HFF-Myc (cell line): ENCODE measurements around the gene CAMK2N1.

Source experiments
- DNase-seq: peaks from one replicate; pipeline ENCODE4 v3.0.0-alpha.2; 2011; ENCODE audit warnings: low read depth; ENCODE audit errors: extremely low read depth
- H3K4me3 ChIP-seq: replicated peaks from 2 replicates; pipeline ENCODE4 v1.5.1; 2011; ENCODE audit warnings: low read depth, mild to moderate bottlenecking, control low read depth, low read length
- CTCF ChIP-seq: IDR thresholded peaks from 2 replicates; pipeline ENCODE4 v1.5.1; 2012; ENCODE audit warnings: mild to moderate bottlenecking, low read depth, low read length, control low read depth; ENCODE audit errors: missing control alignments

CAMK2N1 gene

GRCh38 chr1:20485527-20486456 lies at the start of gene CAMK2N1:
CAMK2N1 (minus strand) TSS chr1:20486210; CDS start chr1:20485379, 831 bp downstream.
- TF ChIP-seq CTCF: no peak
- no peak for DNase-seq
- peak within 1 kb of the TSS; percentile 68 for H3K4me3 ChIP-seq

DNA sequence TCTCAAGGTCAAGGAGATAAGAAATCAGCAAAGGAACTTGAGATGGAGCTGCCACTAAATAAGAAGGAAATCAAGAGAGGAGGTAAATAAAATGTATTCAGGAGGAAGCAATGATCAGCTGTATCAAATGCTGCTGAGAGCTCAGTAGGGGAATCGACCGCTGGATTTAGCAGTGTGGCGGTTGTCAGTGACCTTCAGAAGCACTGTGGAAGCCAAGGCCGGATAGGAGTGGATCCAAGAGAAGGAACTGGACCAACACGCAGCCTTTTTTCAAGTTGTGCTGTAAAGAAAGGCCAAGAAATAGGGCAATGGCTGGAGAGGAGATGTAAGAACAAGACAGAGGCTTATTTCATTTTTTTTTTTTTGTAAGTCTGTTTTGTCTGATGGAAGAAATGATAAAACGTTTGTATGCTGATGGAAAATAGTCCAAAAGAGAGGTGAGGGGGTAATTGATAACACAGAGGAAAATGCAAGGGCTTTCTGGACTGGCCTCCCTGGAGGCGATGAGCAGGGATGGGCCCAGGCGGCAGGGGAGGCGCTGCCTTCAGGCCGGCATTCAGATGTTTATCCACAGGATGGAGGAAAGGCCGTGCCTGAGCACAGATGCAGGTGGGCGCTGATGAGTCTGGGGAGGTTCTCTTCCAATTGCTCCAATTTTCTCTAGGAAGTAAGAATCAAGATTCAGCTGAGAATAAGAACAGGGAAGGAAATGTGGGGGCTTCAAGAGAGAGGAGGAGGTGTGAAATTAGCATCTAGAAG lies 48.8 kb upstream of the CAMK2N1 start:
- DNase-seq: no peak
- H3K4me3 ChIP-seq: no peak overlapping the region
- TF ChIP-seq CTCF: no peak

- no peak overlapping the region for H3K4me3 ChIP-seq
- no peak for DNase-seq
- no peak for TF ChIP-seq CTCF
Observed at GRCh38 chr1:20533635-20534034, 47.6 kb upstream of the CAMK2N1 start.

DNA sequence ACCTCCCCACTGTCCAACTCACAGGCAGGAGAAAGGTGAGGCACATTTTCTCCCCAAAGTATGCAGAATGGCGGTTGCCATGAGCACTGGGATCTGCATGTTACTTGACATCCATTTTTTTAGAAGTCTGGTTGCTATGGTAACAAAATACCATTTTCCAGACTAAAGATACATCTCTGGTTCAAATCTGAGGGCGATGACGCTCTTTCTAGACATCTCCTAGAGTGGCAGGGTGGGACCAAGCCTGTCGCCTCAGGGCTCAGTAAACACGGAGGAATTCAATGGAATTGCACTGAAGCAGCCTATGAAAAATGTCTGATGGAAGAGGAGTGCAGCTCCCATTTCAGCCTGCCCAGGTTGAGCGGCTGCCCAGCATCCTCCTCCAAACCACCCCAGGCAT lies 44.9 kb upstream of the CAMK2N1 start:
- DNase-seq: no peak
- no peak overlapping the region for H3K4me3 ChIP-seq
- TF ChIP-seq CTCF: no peak

DNA sequence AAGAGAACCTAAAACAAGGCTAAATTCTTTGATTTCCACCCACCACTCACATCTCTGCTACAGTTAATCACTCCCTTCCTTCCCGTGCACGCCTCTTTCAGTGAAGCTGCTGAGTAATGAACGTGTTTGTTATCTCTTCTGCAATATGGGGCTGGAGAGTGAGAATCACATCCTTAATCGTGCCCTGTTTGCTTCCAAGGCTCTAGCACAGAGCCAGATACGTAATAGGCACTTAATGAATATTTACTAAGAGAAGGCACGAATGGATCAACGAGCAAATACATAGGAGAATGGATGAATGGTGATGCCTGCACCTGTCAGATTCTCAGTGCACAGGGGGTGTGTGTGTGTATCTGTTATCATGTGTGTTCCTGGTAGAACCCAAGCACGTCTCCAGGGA lies 44.3 kb upstream of the CAMK2N1 start:
- no peak for DNase-seq
- H3K4me3 ChIP-seq: no peak overlapping the region
- no peak for TF ChIP-seq CTCF

GRCh38 chr1:20528221-20528620 lies 42.2 kb upstream of the CAMK2N1 start:
- TF ChIP-seq CTCF: no peak
- no peak for DNase-seq

More at GRCh38 chr1:20528221-20528620, 42.2 kb upstream of the CAMK2N1 start:
- H3K4me3 ChIP-seq: no peak overlapping the region
